Liver (tissue), 9 donors: ENCODE results near the gene KLC4. TPM values are rescaled to one million over a fixed set of nuclear protein-coding genes. Genes with fewer than 3 reads are reported as not detected.

Source experiments
- DNase-seq: peaks from one replicate; pipeline ENCODE4 v3.0.0-alpha.2; 2017; ENCODE audit warnings: low spot score
- H3K27ac ChIP-seq, 2 donors: one replicate each; pipeline ENCODE4 v1.7.0; 2013; ENCODE audit warnings: inconsistent platforms in 2 of 2, low read length in 2 of 2, control low read depth in 1 of 2, low read depth in 1 of 2, mild to moderate bottlenecking in 1 of 2
- H3K27me3 ChIP-seq, 4 donors: one replicate each; pipeline versions ENCODE4 v1.6.1 to v1.7.0; 2013; ENCODE audit warnings: low read length in 3 of 4, inconsistent platforms in 1 of 4, mild to moderate bottlenecking in 1 of 4, moderate library complexity in 1 of 4; ENCODE audit not compliant: control insufficient read depth in 4 of 4, insufficient read depth in 4 of 4
- H3K36me3 ChIP-seq, 4 donors: one replicate each; pipeline versions ENCODE4 v1.6.1 to v1.7.0; 2013; ENCODE audit warnings: low read length in 3 of 4, mild to moderate bottlenecking in 3 of 4, low read depth in 1 of 4, moderate library complexity in 1 of 4; ENCODE audit not compliant: control insufficient read depth in 4 of 4, insufficient read depth in 3 of 4
- H3K4me1 ChIP-seq, 4 donors: one replicate each; pipeline versions ENCODE4 v1.6.1 to v1.7.0; 2013; ENCODE audit warnings: low read length in 3 of 4, mild to moderate bottlenecking in 3 of 4, moderate library complexity in 1 of 4; ENCODE audit not compliant: control insufficient read depth in 4 of 4, insufficient read depth in 4 of 4
- H3K4me3 ChIP-seq, 3 donors: one replicate each; pipeline versions ENCODE4 v1.6.1 to v1.7.0; 2013; ENCODE audit warnings: low read length in 3 of 3, control low read depth in 1 of 3, low read depth in 1 of 3, mild to moderate bottlenecking in 1 of 3
- H3K9ac ChIP-seq, 2 donors: one replicate each; pipeline ENCODE4 v1.7.0; 2013; ENCODE audit warnings: low read length in 2 of 2, mild to moderate bottlenecking in 2 of 2, moderate library complexity in 2 of 2, control low read depth in 1 of 2, low read depth in 1 of 2
- H3K9me3 ChIP-seq, 4 donors: one replicate each; pipeline versions ENCODE4 v1.6.1 to v1.7.0; 2013; ENCODE audit warnings: low read length in 3 of 4; ENCODE audit not compliant: control insufficient read depth in 4 of 4
- ATF3 ChIP-seq: IDR thresholded peaks from 2 replicates; pipeline ENCODE4 v1.6.1; 2016; ENCODE audit warnings: antibody characterized with exemption
- EGR1 ChIP-seq, 2 donors: IDR thresholded peaks; 2 replicates each; pipeline ENCODE4 v1.6.1; 2016 to 2018; ENCODE audit warnings: antibody characterized with exemption in 2 of 2, low read depth in 2 of 2
- FOXA1 ChIP-seq: IDR thresholded peaks from 2 replicates; pipeline ENCODE4 v1.6.1; 2016; ENCODE audit warnings: antibody characterized with exemption
- FOXA2 ChIP-seq: IDR thresholded peaks from 2 replicates; pipeline ENCODE4 v1.6.1; 2016; ENCODE audit warnings: antibody characterized with exemption
- GABPA ChIP-seq, 2 donors: IDR thresholded peaks in 1 of 2; conservative IDR thresholded peaks in 1 of 2; 2 replicates each; pipeline ENCODE4 v1.6.1; 2016; ENCODE audit warnings: antibody characterized with exemption in 2 of 2, mild to moderate bottlenecking in 1 of 2, moderate library complexity in 1 of 2
- HNF4A ChIP-seq, 2 donors: conservative IDR thresholded peaks; 2 replicates each; pipeline ENCODE4 v1.6.1; 2016; ENCODE audit warnings: antibody characterized with exemption in 2 of 2, mild to moderate bottlenecking in 2 of 2
- HNF4G ChIP-seq: IDR thresholded peaks from 2 replicates; pipeline ENCODE4 v1.6.1; 2016; ENCODE audit warnings: antibody characterized with exemption
- JUND ChIP-seq, 2 donors: IDR thresholded peaks; 2 replicates each; pipeline ENCODE4 v1.6.1; 2016; ENCODE audit warnings: antibody characterized with exemption in 2 of 2
- MAX ChIP-seq: IDR thresholded peaks from 2 replicates; pipeline ENCODE4 v1.6.1; 2016; ENCODE audit warnings: antibody characterized with exemption
- NR2F2 ChIP-seq: IDR thresholded peaks from 2 replicates; pipeline ENCODE4 v1.6.1; 2016; ENCODE audit warnings: antibody characterized with exemption
- RAD21 ChIP-seq, 2 donors: IDR thresholded peaks; 2 replicates each; pipeline ENCODE4 v1.6.1; 2016; ENCODE audit warnings: antibody characterized with exemption in 2 of 2, mild to moderate bottlenecking in 2 of 2
- RXRA ChIP-seq, 2 donors: IDR thresholded peaks; 2 replicates each; pipeline ENCODE4 v1.6.1; 2017 to 2018; ENCODE audit warnings: antibody characterized with exemption in 2 of 2, mild to moderate bottlenecking in 1 of 2
- SP1 ChIP-seq: IDR thresholded peaks from 2 replicates; pipeline ENCODE4 v1.6.1; 2018; ENCODE audit warnings: antibody characterized with exemption, mild to moderate bottlenecking
- TAF1 ChIP-seq: conservative IDR thresholded peaks from 2 replicates; pipeline ENCODE4 v1.6.1; 2016; ENCODE audit warnings: antibody characterized with exemption, mild to moderate bottlenecking
- YY1 ChIP-seq: IDR thresholded peaks from 2 replicates; pipeline ENCODE4 v1.6.1; 2016; ENCODE audit warnings: antibody characterized with exemption, mild to moderate bottlenecking
- WGBS: extraction: QIAGEN DNeasy Blood & Tissue Kit; methylation state at CpG from one replicate; pipeline ENCODE4 v1.1.7; 2013; 5-methylcytosine and 5-hydroxymethylcytosine counted together
- polyA plus RNA-seq, 2 donors: library from polyadenylated mRNA; stranded (reverse) in 1 of 2; unstranded in 1 of 2; fragments of 200-250 nt in 1 of 2; fragments of >200 nt in 1 of 2; fragmentation: Nextera tagmentation in 1 of 2; extraction: Ambion mirVana in 1 of 2; gene quantifications; one replicate each; pipeline versions ENCODE4 v1.2.1 to v1.2.3, GENCODE V29; 2013 to 2015
- total RNA-seq, 2 donors: library from RNA; depleted of rRNA; stranded (reverse); fragments of >200 nt; gene quantifications; one replicate each; pipeline ENCODE4 v1.2.3, GENCODE V29; 2014
- TF ChIP-seq, protein P1 (sequence below): IDR thresholded peaks from 2 replicates; pipeline ENCODE4 v1.6.1; 2016; ENCODE audit warnings: antibody characterized with exemption
- TF ChIP-seq, protein P2 (sequence below): IDR thresholded peaks from 2 replicates; pipeline ENCODE4 v1.6.1; 2016; ENCODE audit warnings: antibody characterized with exemption, mild to moderate bottlenecking
- TF ChIP-seq, protein P3 (sequence below): fragments of 150-350 bp; IDR thresholded peaks from 2 replicates; pipeline ENCODE4 v1.5.1; 2017; ENCODE audit warnings: improper control_type of control experiment, low read depth, low read length; ENCODE audit not compliant: missing input control
- donor health status: healthy.
- donor health status: healthy.
- donor health status: healthy.
- donor health status: healthy.
- donor health status: healthy.

KLC4 gene
- total and polyA plus RNA-seq, 4 donors, result 33.2 to 97.0 (median 45.9) TPM

DNA sequence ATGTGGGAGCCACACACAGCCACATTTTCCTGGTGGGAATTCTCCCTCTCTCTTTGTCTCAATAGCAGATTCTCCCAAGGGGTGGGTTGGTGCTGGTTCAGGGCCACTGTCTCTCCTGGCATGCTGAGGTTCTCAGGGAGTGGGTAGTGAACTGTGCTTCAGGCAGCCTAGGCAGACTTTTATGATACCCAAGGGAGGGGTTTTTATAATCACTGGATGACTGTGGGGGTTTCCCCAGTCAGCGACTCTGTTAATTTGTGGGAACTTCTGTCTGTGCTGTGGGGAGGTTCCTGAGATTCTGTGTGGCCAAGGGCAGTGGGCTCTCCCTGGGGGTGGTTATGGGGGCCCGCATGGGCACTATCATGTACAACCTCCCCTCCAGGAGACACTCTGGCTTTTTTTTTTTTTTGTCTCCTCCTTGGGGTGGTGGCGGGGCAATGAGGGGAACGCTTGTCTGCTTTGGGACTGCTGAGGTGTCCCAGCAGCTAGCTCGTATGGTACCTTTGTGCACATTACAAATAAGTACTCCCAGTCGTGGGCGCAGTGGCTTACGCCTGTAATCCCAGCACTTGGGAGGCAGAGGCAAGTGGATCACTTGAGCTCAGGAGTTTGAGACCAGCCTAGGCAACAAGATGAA lies 26.7 kb downstream of the KLC4 start:
- 88% methylated on average over 8 of the region's 8 CpGs for whole genome bisulfite sequencing
- no peaks in the 10 kb centered on the region for H3K27me3 ChIP-seq
- no peak for DNase-seq
- no peak overlapping the region for H3K27ac ChIP-seq
- no peak overlapping the region for H3K9ac ChIP-seq
- H3K9me3 ChIP-seq, result no peaks in the 10 kb centered on the region
- TF ChIP-seq TAF1, result no peak
- TF ChIP-seq, protein P1, sequence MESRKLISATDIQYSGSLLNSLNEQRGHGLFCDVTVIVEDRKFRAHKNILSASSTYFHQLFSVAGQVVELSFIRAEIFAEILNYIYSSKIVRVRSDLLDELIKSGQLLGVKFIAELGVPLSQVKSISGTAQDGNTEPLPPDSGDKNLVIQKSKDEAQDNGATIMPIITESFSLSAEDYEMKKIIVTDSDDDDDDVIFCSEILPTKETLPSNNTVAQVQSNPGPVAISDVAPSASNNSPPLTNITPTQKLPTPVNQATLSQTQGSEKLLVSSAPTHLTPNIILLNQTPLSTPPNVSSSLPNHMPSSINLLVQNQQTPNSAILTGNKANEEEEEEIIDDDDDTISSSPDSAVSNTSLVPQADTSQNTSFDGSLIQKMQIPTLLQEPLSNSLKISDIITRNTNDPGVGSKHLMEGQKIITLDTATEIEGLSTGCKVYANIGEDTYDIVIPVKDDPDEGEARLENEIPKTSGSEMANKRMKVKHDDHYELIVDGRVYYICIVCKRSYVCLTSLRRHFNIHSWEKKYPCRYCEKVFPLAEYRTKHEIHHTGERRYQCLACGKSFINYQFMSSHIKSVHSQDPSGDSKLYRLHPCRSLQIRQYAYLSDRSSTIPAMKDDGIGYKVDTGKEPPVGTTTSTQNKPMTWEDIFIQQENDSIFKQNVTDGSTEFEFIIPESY, result no peak
- TF ChIP-seq HNF4G, result no peak
- TF ChIP-seq, protein P2, sequence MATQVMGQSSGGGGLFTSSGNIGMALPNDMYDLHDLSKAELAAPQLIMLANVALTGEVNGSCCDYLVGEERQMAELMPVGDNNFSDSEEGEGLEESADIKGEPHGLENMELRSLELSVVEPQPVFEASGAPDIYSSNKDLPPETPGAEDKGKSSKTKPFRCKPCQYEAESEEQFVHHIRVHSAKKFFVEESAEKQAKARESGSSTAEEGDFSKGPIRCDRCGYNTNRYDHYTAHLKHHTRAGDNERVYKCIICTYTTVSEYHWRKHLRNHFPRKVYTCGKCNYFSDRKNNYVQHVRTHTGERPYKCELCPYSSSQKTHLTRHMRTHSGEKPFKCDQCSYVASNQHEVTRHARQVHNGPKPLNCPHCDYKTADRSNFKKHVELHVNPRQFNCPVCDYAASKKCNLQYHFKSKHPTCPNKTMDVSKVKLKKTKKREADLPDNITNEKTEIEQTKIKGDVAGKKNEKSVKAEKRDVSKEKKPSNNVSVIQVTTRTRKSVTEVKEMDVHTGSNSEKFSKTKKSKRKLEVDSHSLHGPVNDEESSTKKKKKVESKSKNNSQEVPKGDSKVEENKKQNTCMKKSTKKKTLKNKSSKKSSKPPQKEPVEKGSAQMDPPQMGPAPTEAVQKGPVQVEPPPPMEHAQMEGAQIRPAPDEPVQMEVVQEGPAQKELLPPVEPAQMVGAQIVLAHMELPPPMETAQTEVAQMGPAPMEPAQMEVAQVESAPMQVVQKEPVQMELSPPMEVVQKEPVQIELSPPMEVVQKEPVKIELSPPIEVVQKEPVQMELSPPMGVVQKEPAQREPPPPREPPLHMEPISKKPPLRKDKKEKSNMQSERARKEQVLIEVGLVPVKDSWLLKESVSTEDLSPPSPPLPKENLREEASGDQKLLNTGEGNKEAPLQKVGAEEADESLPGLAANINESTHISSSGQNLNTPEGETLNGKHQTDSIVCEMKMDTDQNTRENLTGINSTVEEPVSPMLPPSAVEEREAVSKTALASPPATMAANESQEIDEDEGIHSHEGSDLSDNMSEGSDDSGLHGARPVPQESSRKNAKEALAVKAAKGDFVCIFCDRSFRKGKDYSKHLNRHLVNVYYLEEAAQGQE, result no peak
- no peak for TF ChIP-seq GABPA (IDR thresholded peaks at IDR 0.05 in 1 of 2, conservative IDR thresholded peaks at IDR 0.05 in 1 of 2)
- TF ChIP-seq EGR1 (IDR thresholded peaks at IDR 0.05; ENCODE audit: low read depth in 2 of 2), result no peak
- no peak for TF ChIP-seq JUND (IDR thresholded peaks at IDR 0.05)
- no peak for TF ChIP-seq RXRA (IDR thresholded peaks at IDR 0.05)
- TF ChIP-seq FOXA1, result no peak
- TF ChIP-seq FOXA2, result no peak
- no peak for TF ChIP-seq ATF3
- TF ChIP-seq YY1, result no peak
- no peak for TF ChIP-seq MAX
- TF ChIP-seq RAD21 (IDR thresholded peaks at IDR 0.05), result no peak
- no peak for TF ChIP-seq HNF4A (conservative IDR thresholded peaks at IDR 0.05)
- TF ChIP-seq NR2F2, result no peak
- TF ChIP-seq SP1, result no peak
- TF ChIP-seq, protein P3, sequence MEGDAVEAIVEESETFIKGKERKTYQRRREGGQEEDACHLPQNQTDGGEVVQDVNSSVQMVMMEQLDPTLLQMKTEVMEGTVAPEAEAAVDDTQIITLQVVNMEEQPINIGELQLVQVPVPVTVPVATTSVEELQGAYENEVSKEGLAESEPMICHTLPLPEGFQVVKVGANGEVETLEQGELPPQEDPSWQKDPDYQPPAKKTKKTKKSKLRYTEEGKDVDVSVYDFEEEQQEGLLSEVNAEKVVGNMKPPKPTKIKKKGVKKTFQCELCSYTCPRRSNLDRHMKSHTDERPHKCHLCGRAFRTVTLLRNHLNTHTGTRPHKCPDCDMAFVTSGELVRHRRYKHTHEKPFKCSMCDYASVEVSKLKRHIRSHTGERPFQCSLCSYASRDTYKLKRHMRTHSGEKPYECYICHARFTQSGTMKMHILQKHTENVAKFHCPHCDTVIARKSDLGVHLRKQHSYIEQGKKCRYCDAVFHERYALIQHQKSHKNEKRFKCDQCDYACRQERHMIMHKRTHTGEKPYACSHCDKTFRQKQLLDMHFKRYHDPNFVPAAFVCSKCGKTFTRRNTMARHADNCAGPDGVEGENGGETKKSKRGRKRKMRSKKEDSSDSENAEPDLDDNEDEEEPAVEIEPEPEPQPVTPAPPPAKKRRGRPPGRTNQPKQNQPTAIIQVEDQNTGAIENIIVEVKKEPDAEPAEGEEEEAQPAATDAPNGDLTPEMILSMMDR, result no peak
- no peaks in the 10 kb centered on the region for H3K4me1 ChIP-seq
- H3K36me3 ChIP-seq, result no peaks in the 10 kb centered on the region
- no peak overlapping the region for H3K4me3 ChIP-seq
